Fibroblast of villous mesenchyme (primary cell): ENCODE results near the gene GABBR1. TPM values are rescaled to one million over a fixed set of nuclear protein-coding genes. Genes with fewer than 3 reads are reported as not detected.

Source experiments
- DNase-seq: peaks from one replicate; pipeline ENCODE4 v3.0.0-alpha.2; 2010; ENCODE audit warnings: low read depth
- H3K4me3 ChIP-seq: 2 replicates; pipeline ENCODE4 v1.5.1; 2011; ENCODE audit warnings: low read depth, mild to moderate bottlenecking, low read length
- CTCF ChIP-seq: IDR thresholded peaks from 2 replicates; pipeline ENCODE4 v1.5.1; 2012; ENCODE audit warnings: low read depth, mild to moderate bottlenecking, low read length; ENCODE audit not compliant: insufficient read depth
- total RNA-seq: library from RNA; depleted of rRNA; stranded (reverse); fragments of >200 nt; gene quantifications from 2 replicates; pipeline ENCODE4 v1.2.3, GENCODE V29; 2012

GABBR1 gene
- total RNA-seq, 1 donor: 12.5 TPM

GRCh38 chr6:29576056-29576455 is 56.9 kb downstream of the GABBR1 start:
- no peak for TF ChIP-seq CTCF
- DNase-seq: no peak
- H3K4me3 ChIP-seq: no peak overlapping the region

DNA sequence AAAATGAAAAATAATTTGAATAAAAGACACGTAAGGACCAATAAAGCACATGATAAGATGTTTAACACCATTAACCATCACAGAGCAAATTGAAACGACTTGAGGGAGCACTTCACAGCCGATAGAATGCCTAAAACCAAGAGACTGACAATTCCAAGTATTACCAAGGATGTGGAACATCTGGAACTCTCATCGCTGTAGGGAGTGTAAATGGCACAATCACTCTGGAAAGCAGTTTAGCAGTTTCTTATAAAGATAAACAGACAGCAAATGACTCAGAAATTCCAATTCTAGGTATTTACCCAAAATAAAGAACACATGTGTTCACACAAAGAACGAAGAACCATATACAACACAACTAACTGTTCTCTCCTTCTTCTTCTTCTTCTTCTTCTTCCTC is 65.0 kb downstream of the GABBR1 start:
- peak; percentile 34 for DNase-seq
- H3K4me3 ChIP-seq: no peak overlapping the region
- TF ChIP-seq CTCF: no peak

DNA sequence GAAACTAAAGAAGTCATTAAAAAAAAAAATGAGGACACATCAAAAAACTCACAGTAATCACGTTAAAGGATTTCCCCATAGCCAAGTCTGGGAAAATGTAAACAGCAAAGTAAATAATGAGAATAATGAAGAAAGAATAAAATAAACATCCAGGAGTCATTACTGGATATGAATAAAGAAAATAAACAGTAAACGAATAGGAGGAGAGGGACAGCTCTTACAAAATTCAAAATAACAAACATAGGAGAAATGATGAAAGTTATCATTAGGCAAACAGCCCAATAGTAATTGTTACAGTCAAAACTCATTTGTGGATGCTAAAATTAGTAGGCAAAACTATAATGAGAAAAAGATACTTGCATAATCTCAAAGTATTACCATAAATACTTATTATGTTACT is 65.4 kb downstream of the GABBR1 start:
- TF ChIP-seq CTCF: no peak
- H3K4me3 ChIP-seq: no peak overlapping the region
- no peak for DNase-seq

- no peak overlapping the region for H3K4me3 ChIP-seq
- no peak for TF ChIP-seq CTCF
- DNase-seq: no peak
These were observed 66.1 kb downstream of the GABBR1 start for GRCh38 chr6:29566856-29567255.

- no peak for TF ChIP-seq CTCF
- H3K4me3 ChIP-seq: no peak overlapping the region
- DNase-seq: no peak
These were observed 68.1 kb downstream of the GABBR1 start for GRCh38 chr6:29564875-29565274.

DNA sequence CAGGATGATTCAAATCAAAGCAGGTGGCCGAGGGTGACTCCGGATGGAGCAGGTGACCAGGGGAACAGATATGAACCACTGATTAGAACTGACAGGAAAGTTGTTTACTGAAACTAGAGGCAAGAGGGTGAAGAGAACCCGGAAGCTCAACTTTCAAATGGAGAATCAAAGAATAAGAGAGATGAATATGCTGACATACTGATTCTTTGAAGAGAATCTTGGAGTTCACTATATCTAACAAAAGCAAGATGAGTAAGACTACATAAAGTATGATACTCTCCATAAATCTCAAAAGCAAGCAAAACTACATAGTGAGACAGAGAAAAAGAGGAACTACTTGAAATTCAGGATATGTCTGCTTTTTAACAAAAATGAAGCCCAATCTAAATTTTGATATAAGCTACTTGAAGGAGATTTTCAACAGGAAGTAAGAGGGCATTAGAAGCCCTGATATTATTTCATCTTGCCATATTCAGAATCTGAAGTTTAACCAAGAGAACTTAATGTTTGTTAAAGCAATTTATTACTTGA is 69.5 kb downstream of the GABBR1 start:
- TF ChIP-seq CTCF: no peak
- H3K4me3 ChIP-seq: no peak overlapping the region
- no peak for DNase-seq

GRCh38 chr6:29561606-29562181 is 71.3 kb downstream of the GABBR1 start:
- H3K4me3 ChIP-seq: no peak overlapping the region
- no peak for DNase-seq
- TF ChIP-seq CTCF: no peak
